Measurements from ENCODE around the gene HECW1. TPM values are rescaled to one million over a fixed set of nuclear protein-coding genes. Genes with fewer than 3 reads are reported as not detected.

HECW1 gene
- total and polyA plus RNA-seq, 2 of the 13 experiments (the other 11 are each of a cell fraction or from before 2014, with no cell fraction given) = not detected

DNA sequence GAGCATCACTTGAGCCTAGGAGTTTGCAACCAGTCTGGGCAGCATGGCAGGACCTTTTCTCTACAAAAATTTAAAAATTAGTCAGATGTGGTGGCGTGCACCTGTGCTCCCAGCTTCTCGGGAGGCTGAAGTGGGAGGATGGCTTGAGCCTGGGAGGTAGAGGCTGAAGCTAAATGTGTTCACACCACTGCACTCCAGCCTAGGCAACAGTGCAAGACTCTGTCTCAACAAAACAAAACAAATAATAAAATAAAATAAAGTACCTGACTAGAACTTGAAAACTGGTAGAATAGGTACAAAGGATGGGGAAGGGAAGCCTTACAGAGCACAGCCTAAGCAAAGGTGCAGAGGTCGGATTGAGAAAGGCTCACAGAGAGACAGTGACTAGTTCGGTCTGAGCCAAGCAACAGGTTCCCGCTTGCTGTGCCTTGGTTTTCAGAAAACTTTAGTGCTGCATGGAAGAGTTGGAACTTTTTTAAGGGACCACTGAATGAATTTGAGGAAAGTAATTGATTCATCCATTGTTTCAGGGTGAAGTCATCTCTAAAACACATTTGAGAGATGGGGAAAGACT lies 370.3 kb downstream of the HECW1 start (continued):
- TF ChIP-seq, protein P1, sequence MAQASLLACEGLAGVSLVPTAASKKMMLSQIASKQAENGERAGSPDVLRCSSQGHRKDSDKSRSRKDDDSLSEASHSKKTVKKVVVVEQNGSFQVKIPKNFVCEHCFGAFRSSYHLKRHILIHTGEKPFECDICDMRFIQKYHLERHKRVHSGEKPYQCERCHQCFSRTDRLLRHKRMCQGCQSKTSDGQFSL (CRISPR knock-in tag; IDR thresholded peaks at IDR 0.05) = no peak
- TF ChIP-seq ZMYM4 (CRISPR knock-in tag; IDR thresholded peaks at IDR 0.05) (no peak), EED (CRISPR knock-in tag; IDR thresholded peaks at IDR 0.05) (no peak), ZNF264 (CRISPR knock-in tag; IDR thresholded peaks at IDR 0.05) (no peak), ELF1 (CRISPR knock-in tag; IDR thresholded peaks at IDR 0.05) (no peak), ZNF251 (CRISPR knock-in tag; IDR thresholded peaks at IDR 0.05) (no peak), MED8 (CRISPR knock-in tag; IDR thresholded peaks at IDR 0.05; ENCODE audit: insufficient replicate concordance) (no peak), ZNF225 (CRISPR knock-in tag; IDR thresholded peaks at IDR 0.05) (no peak), ZNF205 (CRISPR knock-in tag; IDR thresholded peaks at IDR 0.05) (no peak), ZNF572 (CRISPR knock-in tag; IDR thresholded peaks at IDR 0.05) (no peak), PCBP2 (optimal IDR thresholded peaks at IDR 0.05; ENCODE audit: low read depth, low read length, poor library complexity, severe bottlenecking) (no peak), ZNF224 (CRISPR knock-in tag; IDR thresholded peaks at IDR 0.05) (no peak), YEATS2 (CRISPR knock-in tag; IDR thresholded peaks at IDR 0.05; ENCODE audit: borderline replicate concordance) (no peak), HOXA5 (CRISPR knock-in tag; IDR thresholded peaks at IDR 0.05) (no peak)
- TF ChIP-seq, protein P2, sequence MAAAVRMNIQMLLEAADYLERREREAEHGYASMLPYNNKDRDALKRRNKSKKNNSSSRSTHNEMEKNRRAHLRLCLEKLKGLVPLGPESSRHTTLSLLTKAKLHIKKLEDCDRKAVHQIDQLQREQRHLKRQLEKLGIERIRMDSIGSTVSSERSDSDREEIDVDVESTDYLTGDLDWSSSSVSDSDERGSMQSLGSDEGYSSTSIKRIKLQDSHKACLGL (CRISPR knock-in tag; IDR thresholded peaks at IDR 0.05) = no peak
- TF ChIP-seq, protein P3, sequence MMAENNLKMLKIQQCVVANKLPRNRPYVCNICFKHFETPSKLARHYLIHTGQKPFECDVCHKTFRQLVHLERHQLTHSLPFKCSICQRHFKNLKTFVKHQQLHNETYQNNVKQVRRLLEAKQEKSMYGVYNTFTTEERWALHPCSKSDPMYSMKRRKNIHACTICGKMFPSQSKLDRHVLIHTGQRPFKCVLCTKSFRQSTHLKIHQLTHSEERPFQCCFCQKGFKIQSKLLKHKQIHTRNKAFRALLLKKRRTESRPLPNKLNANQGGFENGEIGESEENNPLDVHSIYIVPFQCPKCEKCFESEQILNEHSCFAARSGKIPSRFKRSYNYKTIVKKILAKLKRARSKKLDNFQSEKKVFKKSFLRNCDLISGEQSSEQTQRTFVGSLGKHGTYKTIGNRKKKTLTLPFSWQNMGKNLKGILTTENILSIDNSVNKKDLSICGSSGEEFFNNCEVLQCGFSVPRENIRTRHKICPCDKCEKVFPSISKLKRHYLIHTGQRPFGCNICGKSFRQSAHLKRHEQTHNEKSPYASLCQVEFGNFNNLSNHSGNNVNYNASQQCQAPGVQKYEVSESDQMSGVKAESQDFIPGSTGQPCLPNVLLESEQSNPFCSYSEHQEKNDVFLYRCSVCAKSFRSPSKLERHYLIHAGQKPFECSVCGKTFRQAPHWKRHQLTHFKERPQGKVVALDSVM (CRISPR knock-in tag; IDR thresholded peaks at IDR 0.05) = peak; percentile 81
- TF ChIP-seq, protein P4, sequence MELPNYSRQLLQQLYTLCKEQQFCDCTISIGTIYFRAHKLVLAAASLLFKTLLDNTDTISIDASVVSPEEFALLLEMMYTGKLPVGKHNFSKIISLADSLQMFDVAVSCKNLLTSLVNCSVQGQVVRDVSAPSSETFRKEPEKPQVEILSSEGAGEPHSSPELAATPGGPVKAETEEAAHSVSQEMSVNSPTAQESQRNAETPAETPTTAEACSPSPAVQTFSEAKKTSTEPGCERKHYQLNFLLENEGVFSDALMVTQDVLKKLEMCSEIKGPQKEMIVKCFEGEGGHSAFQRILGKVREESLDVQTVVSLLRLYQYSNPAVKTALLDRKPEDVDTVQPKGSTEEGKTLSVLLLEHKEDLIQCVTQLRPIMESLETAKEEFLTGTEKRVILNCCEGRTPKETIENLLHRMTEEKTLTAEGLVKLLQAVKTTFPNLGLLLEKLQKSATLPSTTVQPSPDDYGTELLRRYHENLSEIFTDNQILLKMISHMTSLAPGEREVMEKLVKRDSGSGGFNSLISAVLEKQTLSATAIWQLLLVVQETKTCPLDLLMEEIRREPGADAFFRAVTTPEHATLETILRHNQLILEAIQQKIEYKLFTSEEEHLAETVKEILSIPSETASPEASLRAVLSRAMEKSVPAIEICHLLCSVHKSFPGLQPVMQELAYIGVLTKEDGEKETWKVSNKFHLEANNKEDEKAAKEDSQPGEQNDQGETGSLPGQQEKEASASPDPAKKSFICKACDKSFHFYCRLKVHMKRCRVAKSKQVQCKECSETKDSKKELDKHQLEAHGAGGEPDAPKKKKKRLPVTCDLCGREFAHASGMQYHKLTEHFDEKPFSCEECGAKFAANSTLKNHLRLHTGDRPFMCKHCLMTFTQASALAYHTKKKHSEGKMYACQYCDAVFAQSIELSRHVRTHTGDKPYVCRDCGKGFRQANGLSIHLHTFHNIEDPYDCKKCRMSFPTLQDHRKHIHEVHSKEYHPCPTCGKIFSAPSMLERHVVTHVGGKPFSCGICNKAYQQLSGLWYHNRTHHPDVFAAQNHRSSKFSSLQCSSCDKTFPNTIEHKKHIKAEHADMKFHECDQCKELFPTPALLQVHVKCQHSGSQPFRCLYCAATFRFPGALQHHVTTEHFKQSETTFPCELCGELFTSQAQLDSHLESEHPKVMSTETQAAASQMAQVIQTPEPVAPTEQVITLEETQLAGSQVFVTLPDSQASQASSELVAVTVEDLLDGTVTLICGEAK (IDR thresholded peaks at IDR 0.05) = no peak
- TF ChIP-seq, protein P4 (CRISPR knock-in tag; IDR thresholded peaks at IDR 0.05) = no peak

Measured in HepG2 (cell line).